SK-N-MC (cell line): ENCODE measurements around the gene LGI2.

Experiments
- EZH2 ChIP-seq: fragments of 200-600 bp; sonication (generic); IDR thresholded peaks from one replicate; pipeline ENCODE4 v1.6.1; 2017; ENCODE audit warnings: antibody characterized with exemption
- FOXP2 ChIP-seq: optimal IDR thresholded peaks from 2 replicates; pipeline ENCODE3; 2011; ENCODE audit warnings: mild to moderate bottlenecking, moderate library complexity; ENCODE audit not compliant: insufficient read depth; ENCODE audit errors: extremely low read length, control extremely low read depth
- POLR2AphosphoS5 ChIP-seq: IDR thresholded peaks from 2 replicates; pipeline ENCODE4 v1.6.1; 2012; ENCODE audit warnings: mild to moderate bottlenecking, low read depth, low read length, borderline replicate concordance

GRCh38 chr4:24991015-24991414 lies 39.7 kb downstream of the LGI2 start:
- TF ChIP-seq EZH2, result no peak
- no peak for TF ChIP-seq POLR2AphosphoS5
- no peak for TF ChIP-seq FOXP2
